ENCODE data around the gene NIF3L1.

NIF3L1 gene

DNA sequence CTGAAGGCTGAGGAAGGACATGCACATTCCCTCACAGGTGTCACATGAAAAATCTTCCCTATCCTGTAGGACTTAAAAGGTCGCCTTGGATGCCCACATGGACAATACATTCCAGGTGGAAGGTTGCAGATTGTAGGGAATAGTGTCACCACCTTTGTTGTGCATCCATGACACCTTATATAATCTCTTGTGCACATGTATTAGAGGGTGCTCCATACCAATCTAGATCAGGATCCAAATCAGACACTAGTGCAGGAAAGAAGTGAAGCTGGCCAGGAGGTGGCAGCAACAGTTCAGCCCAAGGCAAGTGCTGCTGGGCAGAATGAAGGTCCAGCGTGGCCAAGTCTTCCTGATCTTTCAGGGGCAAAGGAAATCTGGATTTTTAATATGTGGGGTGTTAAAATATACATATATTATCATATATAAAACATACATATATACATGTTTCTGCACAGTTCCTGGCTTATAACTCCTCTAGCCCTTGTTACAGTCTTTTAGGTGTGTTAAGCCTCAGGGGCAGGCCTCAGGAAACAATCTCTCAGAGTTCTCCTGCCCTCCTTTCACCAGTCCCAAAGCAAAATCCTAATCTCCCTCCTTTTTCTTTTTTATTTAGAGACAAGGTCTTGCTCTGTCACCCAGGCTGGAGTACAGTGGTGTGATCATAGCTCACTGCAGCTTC, 16.6 kb downstream of the NIF3L1 start:
- no peak for TF ChIP-seq ZNF274 (IDR thresholded peaks at IDR 0.05; ENCODE audit: low read depth, low read length)
- H3K4me3 ChIP-seq (ENCODE audit: low read length) = no peak overlapping the region

DNA sequence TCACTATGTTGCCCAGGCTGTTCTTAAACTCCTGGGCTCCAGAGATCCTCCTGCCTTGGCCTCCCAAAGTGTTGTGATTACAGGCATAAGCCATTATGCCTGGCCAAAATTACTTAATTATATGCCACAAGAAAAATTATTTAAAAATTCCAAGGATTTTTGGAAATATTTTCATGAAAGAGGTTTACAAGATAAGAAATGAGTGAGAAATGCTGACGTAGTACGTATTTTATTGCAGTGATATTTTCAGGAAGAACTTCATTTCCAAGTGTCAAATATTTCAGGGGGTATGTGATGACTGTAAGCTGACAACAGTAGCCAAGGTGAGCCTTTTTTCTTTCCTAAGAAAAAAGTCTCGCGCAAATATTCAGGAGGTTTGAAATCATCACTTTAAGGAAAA, 20.8 kb downstream of the NIF3L1 start:
- TF ChIP-seq ZNF274 (IDR thresholded peaks at IDR 0.05; ENCODE audit: low read depth, low read length) = no peak

DNA sequence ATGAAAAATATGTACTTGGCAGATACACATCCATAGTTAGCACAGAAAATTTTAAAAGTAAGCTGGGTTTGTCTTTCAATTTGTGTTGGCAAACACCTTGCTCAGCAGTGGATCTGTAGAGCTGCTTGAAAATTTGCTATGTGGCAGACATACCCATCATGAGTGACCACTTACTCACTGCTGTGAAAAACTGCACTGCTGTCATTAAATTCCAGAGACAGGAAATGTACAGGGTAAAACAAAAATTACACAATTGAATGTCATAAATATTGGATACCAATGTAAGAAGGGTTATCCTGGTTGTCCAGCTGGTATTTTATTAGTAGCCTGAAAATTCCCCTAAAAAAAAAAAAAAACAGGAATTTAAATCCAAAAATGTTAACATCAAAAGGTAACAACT, 24.5 kb downstream of the NIF3L1 start:
- no peak for TF ChIP-seq ZNF274 (IDR thresholded peaks at IDR 0.05; ENCODE audit: low read depth, low read length)
- no peak overlapping the region for H3K4me3 ChIP-seq (ENCODE audit: low read length)

More for the DNA sequence above, 20.8 kb downstream of the NIF3L1 start:
- H3K4me3 ChIP-seq (ENCODE audit: low read length) = no peak overlapping the region

DNA sequence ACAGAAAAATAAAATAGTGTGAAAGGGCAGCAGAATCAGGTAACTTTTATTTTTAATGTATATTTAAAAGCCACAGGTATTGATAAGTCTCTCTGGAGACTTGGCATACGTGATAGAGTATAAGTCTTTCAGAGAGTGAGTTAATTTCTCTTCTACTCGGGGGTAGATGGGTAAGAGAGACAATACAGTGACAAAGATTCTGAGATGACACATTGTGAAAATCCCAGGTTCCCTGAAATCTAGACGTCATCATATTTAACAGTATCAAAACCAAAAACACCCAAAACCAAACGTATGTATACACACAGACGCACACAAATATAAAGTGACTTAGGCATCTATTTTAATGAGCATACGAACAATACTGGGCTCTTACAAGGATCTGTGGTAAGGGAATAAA, 33.3 kb downstream of the NIF3L1 start:
- no peak overlapping the region for H3K4me3 ChIP-seq (ENCODE audit: low read length)
- no peak for TF ChIP-seq ZNF274 (IDR thresholded peaks at IDR 0.05; ENCODE audit: low read depth, low read length)

DNA sequence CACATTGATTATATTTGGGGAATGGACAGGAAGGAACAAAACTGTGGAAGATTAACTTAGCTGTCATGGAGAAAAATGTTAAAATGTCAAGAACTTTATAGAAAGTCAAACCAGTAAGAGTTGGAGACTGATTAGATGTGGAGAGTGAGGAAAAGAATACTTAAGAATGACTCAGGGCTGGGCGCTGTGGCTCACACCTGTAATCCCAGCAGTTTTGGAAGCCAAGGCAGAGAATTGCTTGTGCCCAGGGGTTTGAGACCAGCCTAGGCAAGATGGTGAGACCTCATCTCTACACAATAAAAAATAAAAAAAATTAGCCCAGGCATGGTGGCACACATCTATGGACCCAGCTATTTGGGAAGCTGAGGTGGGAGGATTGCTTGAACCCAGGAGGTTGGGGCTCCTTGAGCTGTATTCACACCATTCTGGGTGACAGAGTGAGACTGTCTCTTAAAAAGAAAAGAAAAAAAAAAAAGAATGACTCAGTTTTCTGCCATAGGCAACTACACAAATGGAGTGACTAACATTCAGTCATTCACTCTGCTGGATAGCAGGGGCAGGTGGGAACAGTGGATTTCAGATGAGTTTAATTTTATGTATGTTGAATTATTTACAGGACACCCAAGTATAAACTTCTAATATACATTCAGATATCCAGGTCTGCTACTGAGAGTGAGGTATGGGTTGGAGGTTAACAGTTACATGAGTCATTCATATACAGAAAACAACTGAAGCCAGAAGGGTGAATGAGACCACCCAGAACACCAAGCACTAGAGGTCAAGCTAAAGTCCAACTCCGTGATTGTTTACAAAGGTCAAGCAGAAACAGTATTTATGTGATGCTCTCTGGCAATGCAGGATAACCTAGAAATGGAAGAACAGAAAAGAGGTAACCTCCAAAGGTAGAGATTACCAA, 40.4 kb downstream of the NIF3L1 start:
- TF ChIP-seq ZNF274 (IDR thresholded peaks at IDR 0.05; ENCODE audit: low read depth, low read length) = no peak
- no peak overlapping the region for H3K4me3 ChIP-seq (ENCODE audit: low read length)

DNA sequence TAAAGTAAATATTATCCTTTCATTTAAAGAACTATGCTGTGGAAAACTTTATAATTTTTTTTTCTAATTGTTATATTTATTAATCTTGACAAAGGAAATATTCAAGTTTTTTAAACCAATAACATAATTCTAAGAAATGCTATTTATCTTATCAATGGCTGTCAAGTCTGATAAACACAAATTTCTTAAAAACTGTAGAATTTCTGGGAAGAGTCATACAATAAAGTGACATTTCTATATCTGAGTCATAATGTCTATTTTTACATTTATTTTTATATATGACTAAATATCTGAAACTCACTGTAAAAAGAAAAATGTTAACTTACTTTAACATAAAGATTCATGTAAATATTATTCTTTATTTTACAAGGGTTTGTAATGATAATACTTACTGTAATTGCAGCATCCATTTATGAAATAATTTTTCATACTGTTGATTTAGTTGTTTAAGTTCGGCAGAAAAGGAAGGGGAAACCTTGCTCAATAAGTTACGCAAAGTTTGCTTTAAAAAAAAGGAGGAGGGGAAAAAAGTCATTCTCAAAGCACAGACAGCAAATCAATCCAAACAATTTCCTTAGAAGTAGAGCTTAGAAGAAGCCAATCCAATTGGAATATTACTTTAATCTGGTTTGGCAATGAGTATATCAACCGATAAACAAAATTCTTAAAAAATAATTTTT, 41.9 kb downstream of the NIF3L1 start:
- no peak overlapping the region for H3K4me3 ChIP-seq (ENCODE audit: low read length)
- TF ChIP-seq ZNF274 (IDR thresholded peaks at IDR 0.05; ENCODE audit: low read depth, low read length) = no peak

DNA sequence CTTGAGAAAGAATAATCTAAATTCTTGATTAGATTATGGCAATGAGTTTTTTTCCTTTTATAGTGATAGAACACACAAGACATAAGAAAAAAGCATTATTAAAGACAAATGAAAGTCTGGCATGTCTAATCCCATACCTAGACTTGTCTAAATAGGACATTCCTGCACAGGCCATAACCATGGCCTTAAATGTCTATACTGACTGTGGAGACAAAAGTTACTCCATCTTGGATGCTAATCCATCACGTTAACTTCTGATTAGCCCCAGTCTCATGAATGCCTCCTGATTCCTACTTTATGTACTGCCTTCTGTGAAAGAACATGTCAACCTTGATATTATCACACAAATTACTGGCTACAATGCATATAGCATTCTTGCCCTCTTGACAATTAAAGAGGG, 50.7 kb downstream of the NIF3L1 start:
- TF ChIP-seq ZNF274 (IDR thresholded peaks at IDR 0.05; ENCODE audit: low read depth, low read length) = no peak
- no peak overlapping the region for H3K4me3 ChIP-seq (ENCODE audit: low read length)

DNA sequence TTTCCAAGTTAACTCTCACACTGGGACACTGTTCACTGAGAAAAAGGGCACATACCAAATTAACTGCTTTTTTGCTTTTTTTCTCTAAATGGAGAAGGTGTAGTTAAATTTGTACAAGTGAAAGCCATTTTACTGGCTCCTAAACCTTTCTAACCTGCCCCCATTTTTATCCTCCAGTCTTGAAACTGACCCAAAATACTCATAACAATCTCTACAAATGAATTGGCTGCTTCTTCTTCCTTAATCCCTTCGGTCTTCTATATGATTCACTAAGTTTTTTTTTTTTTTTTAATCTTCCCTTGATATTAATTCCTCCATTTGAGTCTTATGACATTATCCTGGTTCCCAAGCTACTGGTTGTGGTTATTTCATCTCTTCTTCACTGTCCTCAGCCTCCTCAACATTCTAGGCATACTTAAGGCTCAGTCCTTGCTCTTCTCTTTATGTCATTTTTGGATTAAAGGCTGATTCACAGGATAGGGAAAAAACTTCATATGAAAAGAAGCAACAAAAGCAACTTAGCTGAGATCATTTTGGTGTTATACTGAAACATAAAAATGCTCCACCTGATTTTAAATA, 54.4 kb downstream of the NIF3L1 start:
- H3K4me3 ChIP-seq (ENCODE audit: low read length) = no peak overlapping the region
- no peak for TF ChIP-seq ZNF274 (IDR thresholded peaks at IDR 0.05; ENCODE audit: low read depth, low read length)

DNA sequence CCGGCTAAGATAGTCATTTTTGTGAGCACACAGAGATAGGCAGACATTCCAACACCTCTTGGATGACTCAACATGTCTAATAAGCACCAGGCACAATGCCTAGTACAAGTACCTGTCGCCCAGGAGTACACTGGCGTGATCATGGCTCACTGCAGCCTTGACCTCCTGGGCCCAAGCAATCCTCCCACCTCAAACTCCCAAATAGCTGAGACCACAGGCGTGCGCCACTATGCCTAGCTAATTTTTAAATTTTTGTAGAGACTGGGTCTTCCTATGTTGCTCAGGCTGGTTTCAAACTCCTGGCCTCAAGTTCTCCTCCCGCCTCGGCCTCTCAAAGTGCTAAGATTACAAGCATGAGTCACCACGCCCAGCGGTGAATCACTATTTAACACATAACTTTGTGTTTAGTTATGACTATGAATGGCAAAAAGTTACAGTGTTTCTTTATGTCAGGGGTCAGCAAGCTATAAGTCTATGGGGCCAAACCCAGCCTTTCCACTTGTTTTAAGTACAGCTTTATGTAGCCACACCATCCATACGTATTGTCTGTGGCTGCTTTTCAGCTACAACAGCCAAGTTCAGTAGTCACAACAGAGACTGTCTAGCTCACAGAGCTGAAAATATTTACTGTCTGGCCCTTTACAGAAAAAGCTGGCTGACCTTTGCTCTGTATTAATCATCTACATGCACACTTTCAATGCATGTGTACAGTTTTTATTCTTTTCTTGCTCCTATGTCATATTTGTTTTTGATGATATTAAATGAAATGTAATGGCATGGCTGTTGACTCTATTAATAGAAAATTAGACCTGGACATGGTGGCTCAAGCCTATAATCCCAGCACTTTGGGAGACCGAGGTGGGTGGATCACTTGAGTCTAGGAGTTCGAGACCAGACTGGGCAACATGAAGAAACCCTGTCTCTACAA, 55.6 kb downstream of the NIF3L1 start:
- no peak for TF ChIP-seq ZNF274 (IDR thresholded peaks at IDR 0.05; ENCODE audit: low read depth, low read length)
- H3K4me3 ChIP-seq (ENCODE audit: low read length) = no peak overlapping the region

DNA sequence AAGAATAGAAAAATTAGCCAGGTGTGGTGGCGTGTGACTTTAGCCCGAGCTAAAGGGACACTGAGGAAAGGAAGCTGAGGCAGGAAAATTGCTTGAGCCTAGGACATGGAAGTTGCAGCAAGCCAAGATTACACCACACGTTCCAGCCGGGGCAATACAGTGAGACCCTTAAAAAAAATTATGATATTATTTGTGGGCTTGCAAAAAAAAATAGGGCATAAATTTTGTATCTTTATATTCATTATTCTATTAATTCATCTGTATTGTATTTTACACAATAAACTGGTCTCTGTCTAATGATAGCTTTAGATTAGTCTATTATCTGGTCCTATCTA, 56.2 kb downstream of the NIF3L1 start:
- no peak for TF ChIP-seq ZNF274 (IDR thresholded peaks at IDR 0.05; ENCODE audit: low read depth, low read length)
- H3K4me3 ChIP-seq (ENCODE audit: low read length) = no peak overlapping the region

DNA sequence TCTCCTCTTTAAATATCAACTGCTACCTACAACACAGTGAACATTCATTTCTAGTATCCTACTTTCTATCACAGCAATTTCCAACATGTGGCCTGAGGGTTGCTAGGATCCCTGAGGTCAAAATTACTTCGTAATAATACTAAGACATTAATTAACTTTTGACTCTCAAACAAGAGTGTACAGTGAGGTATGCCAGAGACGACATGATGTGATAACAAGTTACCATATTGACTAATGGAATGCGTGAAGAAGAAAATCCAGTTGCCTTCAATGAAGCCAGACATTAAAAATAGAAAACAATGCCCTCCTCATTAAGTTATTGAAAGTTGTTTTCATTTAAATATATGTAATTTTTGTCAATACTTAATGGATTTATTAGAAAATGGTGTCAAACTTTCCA, 61.2 kb downstream of the NIF3L1 start:
- TF ChIP-seq ZNF274 (IDR thresholded peaks at IDR 0.05; ENCODE audit: low read depth, low read length) = no peak
- no peak overlapping the region for H3K4me3 ChIP-seq (ENCODE audit: low read length)

All from GM08714 (cell line).